Liver (tissue), 9 donors: ENCODE data around the gene SNHG17. TPM values are rescaled to one million over a fixed set of nuclear protein-coding genes. Genes with fewer than 3 reads are reported as not detected.

ENCODE experiments used
- DNase-seq: peaks from one replicate; pipeline ENCODE4 v3.0.0-alpha.2; 2017; ENCODE audit warnings: low spot score
- H3K27ac ChIP-seq, 2 donors: one replicate each; pipeline ENCODE4 v1.7.0; 2013; ENCODE audit warnings: inconsistent platforms in 2 of 2, low read length in 2 of 2, control low read depth in 1 of 2, low read depth in 1 of 2, mild to moderate bottlenecking in 1 of 2
- H3K27me3 ChIP-seq, 4 donors: one replicate each; pipeline versions ENCODE4 v1.6.1 to v1.7.0; 2013; ENCODE audit warnings: low read length in 3 of 4, inconsistent platforms in 1 of 4, mild to moderate bottlenecking in 1 of 4, moderate library complexity in 1 of 4; ENCODE audit not compliant: control insufficient read depth in 4 of 4, insufficient read depth in 4 of 4
- H3K36me3 ChIP-seq, 4 donors: one replicate each; pipeline versions ENCODE4 v1.6.1 to v1.7.0; 2013; ENCODE audit warnings: low read length in 3 of 4, mild to moderate bottlenecking in 3 of 4, low read depth in 1 of 4, moderate library complexity in 1 of 4; ENCODE audit not compliant: control insufficient read depth in 4 of 4, insufficient read depth in 3 of 4
- H3K4me1 ChIP-seq, 4 donors: one replicate each; pipeline versions ENCODE4 v1.6.1 to v1.7.0; 2013; ENCODE audit warnings: low read length in 3 of 4, mild to moderate bottlenecking in 3 of 4, moderate library complexity in 1 of 4; ENCODE audit not compliant: control insufficient read depth in 4 of 4, insufficient read depth in 4 of 4
- H3K4me3 ChIP-seq, 3 donors: one replicate each; pipeline versions ENCODE4 v1.6.1 to v1.7.0; 2013; ENCODE audit warnings: low read length in 3 of 3, control low read depth in 1 of 3, low read depth in 1 of 3, mild to moderate bottlenecking in 1 of 3
- H3K9ac ChIP-seq, 2 donors: one replicate each; pipeline ENCODE4 v1.7.0; 2013; ENCODE audit warnings: low read length in 2 of 2, mild to moderate bottlenecking in 2 of 2, moderate library complexity in 2 of 2, control low read depth in 1 of 2, low read depth in 1 of 2
- H3K9me3 ChIP-seq, 4 donors: one replicate each; pipeline versions ENCODE4 v1.6.1 to v1.7.0; 2013; ENCODE audit warnings: low read length in 3 of 4; ENCODE audit not compliant: control insufficient read depth in 4 of 4
- ATF3 ChIP-seq: IDR thresholded peaks from 2 replicates; pipeline ENCODE4 v1.6.1; 2016; ENCODE audit warnings: antibody characterized with exemption
- EGR1 ChIP-seq, 2 donors: IDR thresholded peaks; 2 replicates each; pipeline ENCODE4 v1.6.1; 2016 to 2018; ENCODE audit warnings: antibody characterized with exemption in 2 of 2, low read depth in 2 of 2
- FOXA2 ChIP-seq: IDR thresholded peaks from 2 replicates; pipeline ENCODE4 v1.6.1; 2016; ENCODE audit warnings: antibody characterized with exemption
- GABPA ChIP-seq, 2 donors: IDR thresholded peaks in 1 of 2; conservative IDR thresholded peaks in 1 of 2; 2 replicates each; pipeline ENCODE4 v1.6.1; 2016; ENCODE audit warnings: antibody characterized with exemption in 2 of 2, mild to moderate bottlenecking in 1 of 2, moderate library complexity in 1 of 2
- HNF4A ChIP-seq, 2 donors: conservative IDR thresholded peaks; 2 replicates each; pipeline ENCODE4 v1.6.1; 2016; ENCODE audit warnings: antibody characterized with exemption in 2 of 2, mild to moderate bottlenecking in 2 of 2
- HNF4G ChIP-seq: IDR thresholded peaks from 2 replicates; pipeline ENCODE4 v1.6.1; 2016; ENCODE audit warnings: antibody characterized with exemption
- JUND ChIP-seq, 2 donors: IDR thresholded peaks; 2 replicates each; pipeline ENCODE4 v1.6.1; 2016; ENCODE audit warnings: antibody characterized with exemption in 2 of 2
- REST ChIP-seq: IDR thresholded peaks from 2 replicates; pipeline ENCODE4 v1.6.1; 2016; ENCODE audit warnings: antibody characterized with exemption, mild to moderate bottlenecking
- RXRA ChIP-seq, 2 donors: IDR thresholded peaks; 2 replicates each; pipeline ENCODE4 v1.6.1; 2017 to 2018; ENCODE audit warnings: antibody characterized with exemption in 2 of 2, mild to moderate bottlenecking in 1 of 2
- SP1 ChIP-seq: IDR thresholded peaks from 2 replicates; pipeline ENCODE4 v1.6.1; 2018; ENCODE audit warnings: antibody characterized with exemption, mild to moderate bottlenecking
- TAF1 ChIP-seq: conservative IDR thresholded peaks from 2 replicates; pipeline ENCODE4 v1.6.1; 2016; ENCODE audit warnings: antibody characterized with exemption, mild to moderate bottlenecking
- ZBTB33 ChIP-seq: IDR thresholded peaks from 2 replicates; pipeline ENCODE4 v1.6.1; 2016; ENCODE audit warnings: antibody characterized with exemption
- WGBS: extraction: QIAGEN DNeasy Blood & Tissue Kit; methylation state at CpG from one replicate; pipeline ENCODE4 v1.1.7; 2013; 5-methylcytosine and 5-hydroxymethylcytosine counted together
- polyA plus RNA-seq, 2 donors: library from polyadenylated mRNA; stranded (reverse) in 1 of 2; unstranded in 1 of 2; fragments of 200-250 nt in 1 of 2; fragments of >200 nt in 1 of 2; fragmentation: Nextera tagmentation in 1 of 2; extraction: Ambion mirVana in 1 of 2; gene quantifications; one replicate each; pipeline versions ENCODE4 v1.2.1 to v1.2.3, GENCODE V29; 2013 to 2015
- total RNA-seq, 2 donors: library from RNA; depleted of rRNA; stranded (reverse); fragments of >200 nt; gene quantifications; one replicate each; pipeline ENCODE4 v1.2.3, GENCODE V29; 2014
- donor health status: healthy.
- donor health status: healthy.
- donor health status: healthy.
- donor health status: healthy.
- donor health status: healthy.

The SNHG17 gene
- total and polyA plus RNA-seq, 4 donors, result 6.3 to 24.6 (median 14.0) TPM

- 76% methylated on average over 3 of the region's 3 CpGs for WGBS
- Histone ChIP-seq H3K9ac (no peak overlapping the region), H3K4me1 (peaks cover 0 to 4% (median 2%) of the 10 kb centered on the region in 4 donors), H3K9me3 (no peaks in the 10 kb centered on the region), H3K36me3 (no peaks in the 10 kb centered on the region), H3K27me3 (no peaks in the 10 kb centered on the region), H3K4me3 (no peak overlapping the region), H3K27ac (no peak overlapping the region)
- no peak for DNase-seq
- no peak for TF ChIP-seq TAF1
Observed at GRCh38 chr20:38392356-38392755, 42.8 kb downstream of the SNHG17 start.

- DNase-seq, result no peak
- no peak overlapping the region for H3K27ac ChIP-seq
- TF ChIP-seq TAF1 (no peak), HNF4A (conservative IDR thresholded peaks at IDR 0.05) (no peak), ATF3 (no peak), HNF4G (no peak), SP1 (no peak), REST (no peak), FOXA2 (no peak), GABPA (IDR thresholded peaks at IDR 0.05 in 1 of 2, conservative IDR thresholded peaks at IDR 0.05 in 1 of 2) (no peak)
- no peak overlapping the region for H3K9ac ChIP-seq
- no peak overlapping the region for H3K4me3 ChIP-seq
- peaks cover 0 to 24% (median 6%) of the 10 kb centered on the region in 4 donors for H3K36me3 ChIP-seq
- H3K4me1 ChIP-seq, result no peaks in the 10 kb centered on the region
- WGBS, result 87% methylated on average over 4 of the region's 4 CpGs
- no peaks in the 10 kb centered on the region for H3K9me3 ChIP-seq
- H3K27me3 ChIP-seq, result no peaks in the 10 kb centered on the region
Observed at GRCh38 chr20:38387953-38388352, 47.2 kb downstream of the SNHG17 start.

- H3K4me1 ChIP-seq, result no peaks in the 10 kb centered on the region
- no peak overlapping the region for H3K4me3 ChIP-seq
- 78% methylated on average over 2 of the region's 2 CpGs for WGBS
- H3K36me3 ChIP-seq, result peaks cover 0 to 33% (median 8%) of the 10 kb centered on the region in 4 donors
- no peak for DNase-seq
- H3K9ac ChIP-seq, result no peak overlapping the region
- TF ChIP-seq HNF4G (no peak), EGR1 (IDR thresholded peaks at IDR 0.05; ENCODE audit: low read depth in 2 of 2) (no peak), RXRA (IDR thresholded peaks at IDR 0.05) (no peak), GABPA (IDR thresholded peaks at IDR 0.05 in 1 of 2, conservative IDR thresholded peaks at IDR 0.05 in 1 of 2) (no peak), JUND (IDR thresholded peaks at IDR 0.05) (no peak), TAF1 (no peak), ZBTB33 (no peak)
- no peaks in the 10 kb centered on the region for H3K9me3 ChIP-seq
- H3K27me3 ChIP-seq, result no peaks in the 10 kb centered on the region
- no peak overlapping the region for H3K27ac ChIP-seq
Observed at GRCh38 chr20:38386851-38387250, 48.3 kb downstream of the SNHG17 start.
